Esophagus muscularis mucosa (tissue), 3 donors: ENCODE results near the gene CUL5.

ENCODE experiments used
- CTCF ChIP-seq, 3 experiments: fragments of 200-600 bp in 2 of 3; fragments of 450-650 bp in 1 of 3; sonication (generic) in 2 of 3; IDR thresholded peaks; one replicate each; pipeline ENCODE4 v1.5.1; 2017 to 2019; ENCODE audit warnings: antibody characterized with exemption in 3 of 3, mild to moderate bottlenecking in 2 of 3, moderate library complexity in 1 of 3
- POLR2A ChIP-seq: fragments of 450-650 bp; IDR thresholded peaks from one replicate; pipeline ENCODE4 v1.6.1; 2017; ENCODE audit warnings: antibody characterized with exemption, moderate library complexity, mild to moderate bottlenecking, low read depth

GRCh38 chr11:108027057-108027456, 18.4 kb downstream of the CUL5 start:
- no peak for TF ChIP-seq CTCF (IDR thresholded peaks at IDR 0.05)
- TF ChIP-seq POLR2A, result no peak
